B cell (primary cell): Measurements from ENCODE around the gene LPAR2.

Experiments
- CTCF ChIP-seq: fragments of 200-600 bp; IDR thresholded peaks from one replicate; pipeline ENCODE4 v1.8.0; 2022; ENCODE audit warnings: antibody characterized with exemption, mild to moderate bottlenecking
- EZH2 ChIP-seq: IDR thresholded peaks from 2 replicates; pipeline ENCODE4 v1.6.1; 2012; ENCODE audit warnings: borderline replicate concordance, low read depth, mild to moderate bottlenecking, moderate library complexity, low read length; ENCODE audit not compliant: insufficient read depth, poor library complexity, severe bottlenecking

GRCh38 chr19:19588546-19588945 lies 39.5 kb downstream of the LPAR2 start:
- TF ChIP-seq CTCF, result no peak
- TF ChIP-seq EZH2, result no peak
